Glutamatergic neuron (in vitro differentiated cells): ENCODE measurements around the gene PMEPA1. TPM values are rescaled to one million over a fixed set of nuclear protein-coding genes. Genes with fewer than 3 reads are reported as not detected.

Experiments used
- DNase-seq: peaks from one replicate; pipeline ENCODE4 v3.0.0; 2022
- H3K27ac Mint-ChIP-seq: one replicate; pipeline ENCODE4 v1.8.0; 2020; ENCODE audit warnings: mild to moderate bottlenecking, mixed read lengths, inconsistent platforms; ENCODE audit not compliant: unreplicated experiment
- H3K27me3 Mint-ChIP-seq: one replicate; pipeline ENCODE4 v1.8.0; 2020; ENCODE audit warnings: mild to moderate bottlenecking, moderate library complexity, mixed read lengths, inconsistent platforms; ENCODE audit not compliant: unreplicated experiment
- H3K36me3 Mint-ChIP-seq: one replicate; pipeline ENCODE4 v1.8.0; 2020; ENCODE audit warnings: mild to moderate bottlenecking, mixed read lengths, inconsistent platforms; ENCODE audit not compliant: unreplicated experiment
- H3K4me1 Mint-ChIP-seq: one replicate; pipeline ENCODE4 v1.8.0; 2020; ENCODE audit warnings: mild to moderate bottlenecking, low read depth, mixed read lengths, inconsistent platforms; ENCODE audit not compliant: unreplicated experiment
- H3K4me3 Mint-ChIP-seq: one replicate; pipeline ENCODE4 v1.8.0; 2020; ENCODE audit warnings: mild to moderate bottlenecking, mixed read lengths, inconsistent platforms; ENCODE audit not compliant: unreplicated experiment
- H3K9me3 Mint-ChIP-seq: one replicate; pipeline ENCODE4 v1.8.0; 2020; ENCODE audit warnings: mild to moderate bottlenecking, moderate library complexity, mixed read lengths, inconsistent platforms; ENCODE audit not compliant: unreplicated experiment
- CTCF ChIP-seq: fragments of 200-600 bp; sonication (generic); IDR thresholded peaks from one replicate; pipeline ENCODE4 v1.5.0; 2021; ENCODE audit not compliant: partially characterized antibody, unreplicated experiment
- total RNA-seq: library from RNA; stranded (reverse); fragmentation: NEBNext Ultra II Directional; extraction: Animal tissue kit (Norgen Biotek cat#: 25700); gene quantifications from one replicate; pipeline ENCODE4 v1.2.1, GENCODE V29; 2021; ENCODE audit not compliant: unreplicated experiment

Gene PMEPA1
- total RNA-seq, 1 donor from 2014 or later, result 14.4 TPM

GRCh38 chr20:57718490-57719009 is 8.7 kb upstream of the PMEPA1 start:
- no peaks in the 10 kb centered on the region for H3K4me1 Mint-ChIP-seq
- peaks cover 2% of the 10 kb centered on the region for H3K27me3 Mint-ChIP-seq
- TF ChIP-seq CTCF, result no peak
- H3K27ac Mint-ChIP-seq, result no peak overlapping the region
- DNase-seq, result peak; percentile 94
- peaks cover 2% of the 10 kb centered on the region for H3K9me3 Mint-ChIP-seq
- H3K4me3 Mint-ChIP-seq, result peak overlapping the region; percentile 63
- no peaks in the 10 kb centered on the region for H3K36me3 Mint-ChIP-seq

DNA sequence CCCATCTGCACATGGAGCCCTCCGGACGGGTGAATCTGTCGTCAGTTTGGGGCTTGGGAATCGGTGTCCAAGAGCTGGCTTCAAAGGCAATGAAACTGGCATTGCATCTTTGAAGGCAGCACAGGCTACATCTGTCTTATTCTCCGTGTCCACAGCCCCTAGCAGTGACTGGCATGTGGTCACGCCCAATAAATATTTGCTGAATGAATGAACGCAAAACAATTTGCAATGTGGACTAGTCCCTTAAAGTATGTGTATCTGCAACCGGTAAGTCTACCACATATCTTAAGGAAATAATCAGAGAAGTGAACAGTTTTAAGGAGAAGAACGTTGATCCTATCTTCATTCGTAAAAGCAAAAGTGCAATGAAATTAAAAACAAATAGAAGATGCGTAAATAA is 8.0 kb upstream of the PMEPA1 start:
- Mint-ChIP-seq H3K27ac (no peak overlapping the region), H3K9me3 (no peaks in the 10 kb centered on the region), H3K36me3 (no peaks in the 10 kb centered on the region), H3K4me3 (no peak overlapping the region), H3K27me3 (peaks cover 2% of the 10 kb centered on the region), H3K4me1 (peaks cover 1% of the 10 kb centered on the region)
- no peak for TF ChIP-seq CTCF
- DNase-seq, result no peak

DNA sequence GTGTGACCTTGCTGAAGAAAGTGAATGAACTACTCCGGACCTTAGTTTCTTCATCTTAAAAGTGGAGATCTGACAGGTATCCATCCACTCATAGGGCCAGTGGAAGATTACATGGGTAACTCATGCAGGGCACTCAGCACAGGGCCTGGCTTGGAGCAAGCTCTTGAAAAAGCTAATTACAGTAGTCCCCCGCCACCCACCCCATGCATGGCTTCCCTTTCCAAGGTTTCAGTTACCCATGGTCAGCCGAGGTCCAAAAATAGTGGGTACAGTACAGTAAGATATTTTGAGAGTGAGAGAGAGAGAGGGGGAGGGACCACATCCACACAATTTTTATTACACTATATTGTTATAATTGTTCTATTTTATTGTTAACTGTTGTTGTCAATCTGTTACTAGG is 7.1 kb upstream of the PMEPA1 start:
- Mint-ChIP-seq H3K9me3 (no peaks in the 10 kb centered on the region), H3K4me3 (no peak overlapping the region), H3K36me3 (no peaks in the 10 kb centered on the region), H3K27ac (no peak overlapping the region), H3K4me1 (peaks cover 4% of the 10 kb centered on the region), H3K27me3 (peaks cover 7% of the 10 kb centered on the region)
- no peak for DNase-seq
- no peak for TF ChIP-seq CTCF

DNA sequence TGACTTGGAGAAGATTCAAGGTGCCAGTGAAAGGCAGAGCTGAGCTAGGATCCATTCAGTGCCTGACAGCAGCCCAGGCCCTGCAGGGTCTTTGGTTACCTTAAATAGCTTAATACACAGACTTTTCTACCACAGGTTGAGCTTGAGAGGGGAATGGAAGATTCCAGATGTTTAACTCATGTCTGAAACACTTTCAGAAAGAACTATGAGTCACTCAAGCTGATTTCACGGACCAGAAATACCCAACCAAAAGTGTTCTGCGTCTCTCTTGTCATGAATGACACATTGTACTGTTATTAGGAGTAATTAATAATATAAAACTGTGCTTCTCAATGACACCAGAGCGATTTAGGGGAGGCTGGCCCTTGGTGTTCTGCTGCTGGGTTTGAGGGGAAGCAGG is 6.4 kb upstream of the PMEPA1 start:
- peaks cover 4% of the 10 kb centered on the region for H3K4me1 Mint-ChIP-seq
- no peaks in the 10 kb centered on the region for H3K9me3 Mint-ChIP-seq
- no peaks in the 10 kb centered on the region for H3K36me3 Mint-ChIP-seq
- no peak for DNase-seq
- H3K27me3 Mint-ChIP-seq, result peaks cover 7% of the 10 kb centered on the region
- no peak for TF ChIP-seq CTCF
- no peak overlapping the region for H3K27ac Mint-ChIP-seq
- no peak overlapping the region for H3K4me3 Mint-ChIP-seq

DNA sequence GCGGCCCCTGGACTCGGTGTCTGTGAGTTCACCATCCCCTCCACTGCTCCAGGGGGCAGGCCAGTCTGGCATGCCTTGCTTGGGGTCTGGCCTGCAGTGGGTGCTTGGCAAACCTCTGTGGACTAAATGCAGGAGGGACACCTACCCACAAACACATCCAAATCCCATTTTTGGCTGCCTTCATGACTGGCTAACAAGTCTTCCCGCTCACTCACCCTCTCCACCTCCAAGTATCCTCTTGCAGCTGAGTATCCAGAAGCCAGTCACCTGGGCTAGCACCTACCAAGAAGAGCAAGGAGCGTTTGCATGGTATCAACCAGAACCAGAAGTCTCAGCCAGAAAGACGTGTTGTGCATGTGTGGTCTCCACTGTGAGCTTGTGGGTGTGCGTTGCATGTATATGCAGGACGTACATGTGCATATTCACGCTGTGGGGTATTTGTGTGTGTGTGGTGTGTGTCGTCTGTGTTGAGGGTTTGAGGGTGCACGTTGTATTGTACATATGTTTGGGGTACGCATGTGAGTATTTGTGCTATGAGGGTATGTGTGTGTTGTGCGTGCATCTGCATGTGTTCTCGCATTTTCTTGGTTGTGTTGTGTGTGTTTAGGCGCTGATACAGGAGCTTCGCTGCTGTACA is 5.6 kb upstream of the PMEPA1 start:
- no peak for DNase-seq
- TF ChIP-seq CTCF, result no peak
- H3K36me3 Mint-ChIP-seq, result no peaks in the 10 kb centered on the region
- no peak overlapping the region for H3K4me3 Mint-ChIP-seq
- H3K27ac Mint-ChIP-seq, result no peak overlapping the region
- H3K27me3 Mint-ChIP-seq, result peaks cover 7% of the 10 kb centered on the region
- H3K9me3 Mint-ChIP-seq, result peaks cover 1% of the 10 kb centered on the region
- H3K4me1 Mint-ChIP-seq, result peaks cover 6% of the 10 kb centered on the region
